ENCODE measurements around the gene IRAK3.

GRCh38 chr12:66143868-66144267 is 45.1 kb upstream of the IRAK3 start:
- TF ChIP-seq CTCF (IDR thresholded peaks at IDR 0.05) (no peak), POLR2A (IDR thresholded peaks at IDR 0.05) (no peak)
